T follicular helper cell (primary cell): ENCODE measurements around the gene ZNF561.
"Not testable (repeated sequence)": the region's sequence is repeated elsewhere in the genome, so short reads cannot be mapped to it uniquely, and the experiment has no call there.

ENCODE experiments used
- DNase-seq: peaks from one replicate; pipeline ENCODE4 v3.0.0-alpha.2; 2020; ENCODE audit warnings: low read depth
- total RNA-seq, 2 experiments: gene quantifications; one replicate each; lab custom pipeline; 2026; lab: John Stamatoyannopoulos, UW

Gene ZNF561
- total RNA-seq, result 28.0 to 43.1 reads per million in 2 experiments

DNA sequence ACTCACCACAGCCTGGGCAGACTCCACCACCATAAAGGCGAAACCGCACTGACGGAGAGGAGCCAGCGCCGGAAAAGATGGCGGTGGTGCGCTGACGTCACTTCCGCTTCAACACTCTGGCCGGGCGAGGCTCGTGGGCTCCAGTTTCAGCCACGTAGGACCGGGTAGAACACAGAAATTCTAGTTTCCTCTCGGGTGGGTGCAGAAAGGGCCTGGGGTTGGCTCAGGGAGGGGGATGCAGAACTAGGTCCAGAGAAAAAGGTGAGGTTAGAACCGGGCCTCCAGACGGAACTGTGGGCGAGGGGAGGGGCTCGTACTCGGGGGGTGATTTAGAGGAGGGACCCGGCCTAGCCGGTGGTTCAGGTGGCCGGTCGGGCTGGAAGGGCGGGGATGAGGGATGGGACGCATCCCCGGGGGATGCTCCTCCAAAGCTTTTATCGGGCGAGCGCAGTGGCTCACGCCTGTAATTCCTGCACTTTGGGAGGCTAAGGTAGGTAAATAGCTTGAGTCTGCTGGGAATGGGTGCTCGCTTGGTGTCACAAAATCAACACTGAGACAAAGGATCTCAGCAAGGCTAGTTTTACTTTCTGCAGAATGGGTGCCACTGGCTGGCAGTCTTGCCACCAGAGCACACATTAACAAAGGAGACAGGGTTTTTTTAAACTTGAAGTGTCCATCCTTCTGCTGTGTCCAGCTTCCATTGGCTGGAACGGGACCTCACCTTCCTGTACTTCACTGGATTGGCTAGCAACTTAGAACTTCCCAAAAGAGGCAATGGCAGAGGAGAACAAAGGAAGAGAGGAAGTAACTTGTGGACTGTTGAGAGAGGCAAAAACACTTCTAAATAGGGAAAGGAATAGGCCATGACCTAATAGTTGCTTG lies at the start of gene ZNF561:
ZNF561 (minus strand) TSS at position 77 of the 882 bp plus-strand sequence. CDS start 1,776 bp downstream, outside the sequence.
- DNase-seq, result peak; percentile 82

DNA sequence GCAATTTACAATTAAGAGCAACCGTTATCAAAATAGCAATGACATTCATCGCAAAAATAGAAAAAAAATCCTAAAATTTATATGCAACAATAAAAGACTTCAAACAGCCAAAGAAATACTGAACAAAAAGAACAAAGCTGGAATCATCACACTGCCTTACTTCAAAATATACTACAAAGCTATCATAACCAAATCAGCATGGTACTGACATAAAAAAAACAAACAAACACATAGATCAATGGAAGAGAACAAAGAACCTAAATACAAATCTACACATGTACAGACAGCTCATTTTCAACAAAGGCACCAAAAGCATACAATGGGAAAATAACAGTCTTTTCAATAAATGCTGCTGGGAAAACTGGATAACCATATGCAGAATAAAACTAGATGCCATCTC lies 47.5 kb upstream of the ZNF561 start:
- no peak for DNase-seq

DNA sequence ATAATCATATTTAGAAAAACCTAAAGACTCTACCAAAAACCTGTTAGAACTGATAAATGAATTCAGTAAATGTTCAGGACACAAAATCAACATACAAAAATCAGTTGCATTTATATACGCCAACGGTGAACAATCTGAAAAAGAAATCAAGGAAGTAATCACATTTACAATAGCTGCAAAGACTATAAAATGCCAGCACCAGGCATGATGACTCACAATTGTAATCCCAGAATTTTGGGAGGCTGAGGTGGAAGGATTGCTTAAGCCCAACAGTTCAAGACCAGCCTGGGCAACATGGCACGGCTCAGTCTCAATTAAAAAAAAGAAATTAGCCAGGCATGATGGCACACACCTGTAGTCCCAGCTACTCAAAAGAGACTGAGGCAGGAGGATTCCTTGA lies 46.9 kb upstream of the ZNF561 start:
- no peak for DNase-seq

DNA sequence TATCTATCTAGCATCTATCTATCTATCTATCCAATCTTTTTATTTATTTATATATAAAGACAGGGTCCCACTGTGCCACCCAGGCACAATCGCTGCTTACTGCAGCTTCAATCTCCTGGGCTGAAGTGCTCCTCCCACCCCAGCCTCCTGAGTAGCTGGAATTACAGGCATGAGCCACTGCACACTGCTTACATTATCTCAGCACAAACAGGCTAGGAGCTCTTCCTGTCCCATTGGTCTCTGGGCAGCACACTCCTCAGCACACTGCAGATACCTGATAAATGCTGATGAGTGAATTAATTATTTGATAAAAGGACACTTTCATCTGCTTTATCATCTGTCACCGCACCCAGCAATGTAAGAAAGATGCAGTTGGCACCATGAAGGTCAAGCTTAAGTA lies 37.7 kb upstream of the ZNF561 start:
- DNase-seq, result no peak

DNA sequence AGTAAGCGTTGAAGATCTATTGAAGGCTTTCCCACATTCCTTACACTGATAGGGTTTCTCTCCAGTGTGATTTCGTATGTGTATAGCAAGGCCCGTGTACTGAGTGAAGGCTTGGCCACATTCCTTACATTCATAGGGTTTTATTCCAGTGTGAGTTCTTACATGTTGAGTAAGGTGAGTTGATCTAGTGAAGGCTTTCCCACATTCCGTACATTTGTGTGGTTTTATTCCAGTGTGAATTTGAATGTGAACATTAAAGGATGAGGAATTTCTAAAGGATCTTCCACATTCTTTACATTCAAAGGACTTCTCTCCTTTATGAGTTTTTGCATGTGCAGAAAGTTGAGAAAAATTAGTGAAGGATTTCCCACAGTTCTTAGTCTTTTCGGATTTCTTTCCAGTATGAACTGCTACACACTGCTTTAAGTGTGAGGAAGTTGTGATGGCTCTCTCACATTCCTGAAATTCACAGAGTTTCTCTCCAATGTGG lies 32.1 kb upstream of the ZNF561 start:
- DNase-seq, result not testable (repeated sequence)

DNA sequence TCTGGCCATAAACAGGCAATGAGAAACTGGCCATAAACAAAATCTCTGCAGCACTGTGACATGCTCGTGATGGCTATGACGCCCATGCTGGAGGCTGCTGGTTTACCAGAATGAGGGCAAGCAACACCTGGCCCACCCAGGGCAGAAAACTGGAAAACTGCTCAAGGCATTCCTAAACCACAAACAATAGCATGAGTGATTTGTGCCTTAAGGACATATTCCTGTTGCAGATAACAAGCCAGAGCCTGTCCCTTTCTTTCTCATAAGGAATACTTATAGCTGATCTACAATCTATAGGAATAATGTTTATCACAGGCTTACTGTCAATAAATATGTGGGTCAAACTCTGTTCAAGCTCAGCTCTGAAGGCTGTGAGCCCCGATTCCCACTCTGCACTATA lies 30.4 kb upstream of the ZNF561 start:
- DNase-seq, result not testable (repeated sequence)

DNA sequence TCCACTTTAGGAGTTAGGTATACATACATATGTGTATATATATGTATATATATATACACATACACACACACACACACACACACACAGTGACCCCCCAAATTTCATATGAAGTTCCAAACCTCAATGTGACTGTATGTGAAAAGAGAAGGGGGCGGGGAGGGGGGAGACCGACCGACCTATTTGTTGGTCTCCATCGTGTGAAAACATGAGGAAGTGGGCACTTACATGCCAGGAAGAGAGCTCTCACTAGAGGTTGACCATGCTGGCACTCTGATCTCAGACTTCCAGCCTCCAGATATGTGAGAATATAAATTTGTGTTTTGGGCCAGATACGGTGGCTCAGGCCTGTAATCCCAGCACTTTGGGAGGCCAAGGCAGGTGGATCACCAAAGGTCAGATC lies 29.3 kb upstream of the ZNF561 start:
- no peak for DNase-seq

DNA sequence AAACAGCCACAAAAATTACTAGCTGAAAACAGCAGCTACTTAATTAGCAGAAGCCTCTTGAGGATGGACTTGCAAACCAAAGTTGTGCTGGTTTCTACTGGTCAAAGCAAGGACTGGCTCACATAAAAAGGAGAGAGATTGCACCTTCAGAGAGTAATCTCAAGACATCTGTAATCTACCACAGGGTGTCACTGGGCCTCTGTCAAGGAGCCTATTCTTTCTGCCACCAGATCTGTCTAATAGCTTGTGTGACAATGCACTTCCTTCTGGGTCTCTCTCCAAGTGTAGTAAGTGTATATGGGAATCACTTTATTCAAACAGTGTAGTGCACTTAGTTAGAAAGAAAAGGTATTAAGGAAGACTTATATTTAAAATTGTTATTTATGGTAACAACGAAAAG lies 24.4 kb upstream of the ZNF561 start:
- no peak for DNase-seq

DNA sequence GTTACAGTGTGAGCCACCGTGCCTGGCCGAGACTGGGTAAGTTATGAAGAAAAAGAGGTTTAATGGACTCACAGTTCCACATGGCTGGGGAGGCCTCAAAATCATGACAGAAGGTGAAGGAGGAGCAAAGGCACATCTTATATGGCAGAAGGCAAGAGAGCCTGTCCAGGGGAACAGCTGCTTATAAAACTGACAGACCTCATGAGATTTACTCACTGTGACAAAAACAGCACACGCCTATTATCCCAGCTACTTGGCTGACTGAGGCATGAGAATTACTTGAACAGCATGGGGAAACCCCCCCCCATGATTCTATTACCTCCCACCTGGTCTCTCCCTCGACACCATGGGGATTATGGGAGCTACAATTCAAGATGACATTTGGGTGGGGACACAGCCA lies 23.4 kb upstream of the ZNF561 start:
- DNase-seq, result no peak

DNA sequence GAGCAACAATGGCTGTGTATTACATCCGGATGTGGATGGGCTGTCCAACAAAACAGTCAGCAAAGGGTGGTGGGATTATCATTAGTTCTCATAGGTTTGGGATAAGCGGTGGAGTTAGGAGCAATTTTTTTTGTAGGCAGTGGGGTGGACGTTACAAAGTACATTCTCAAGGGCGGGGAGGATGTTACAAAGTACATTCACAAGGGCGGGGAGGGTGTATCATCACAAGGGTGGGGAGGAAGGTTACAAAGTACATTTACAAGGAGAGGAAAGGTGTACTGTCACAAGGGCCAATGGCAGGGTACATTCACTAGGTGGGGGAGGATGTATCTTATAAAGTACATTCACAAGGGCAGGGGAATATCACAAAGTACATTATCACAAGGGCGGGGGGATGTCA lies 20.8 kb upstream of the ZNF561 start:
- no peak for DNase-seq

DNA sequence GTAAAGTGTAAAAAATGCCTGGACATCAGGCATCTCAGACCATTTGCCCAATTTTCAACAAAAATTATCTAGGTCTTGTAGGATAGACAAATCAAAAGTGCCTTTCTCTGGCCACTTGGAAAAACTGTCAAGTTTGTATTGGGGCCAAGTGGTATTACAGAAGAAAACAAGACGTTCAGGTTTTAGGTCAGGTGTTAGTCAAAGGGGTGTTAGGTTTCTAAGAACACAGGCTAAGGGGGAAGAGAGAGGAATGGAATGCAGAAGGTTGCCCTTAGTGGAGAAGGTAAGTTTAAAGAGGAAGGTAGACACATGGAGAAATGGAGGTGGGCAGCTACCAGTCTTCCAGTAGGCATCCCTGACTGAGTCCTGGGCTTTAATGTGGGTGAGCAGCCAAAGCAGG lies 19.9 kb upstream of the ZNF561 start:
- no peak for DNase-seq

DNA sequence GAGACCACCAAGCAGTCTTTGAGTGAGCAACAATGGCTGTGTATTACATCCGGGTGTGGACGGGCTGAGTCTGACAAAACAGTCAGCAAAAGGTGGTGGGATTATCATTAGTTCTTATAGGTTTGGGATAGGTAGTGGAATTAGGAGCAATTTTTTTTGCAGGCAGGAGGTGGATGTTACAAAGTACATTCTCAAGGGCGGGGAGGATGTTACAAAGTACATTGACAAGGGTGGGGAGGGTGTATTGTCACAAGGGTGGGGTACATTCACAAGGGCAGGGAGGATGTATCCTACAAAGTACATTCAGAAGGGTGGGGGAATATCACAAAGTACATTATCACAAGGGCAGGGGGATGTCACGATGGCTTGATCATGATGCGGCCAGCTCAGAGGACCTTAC lies 15.0 kb upstream of the ZNF561 start:
- DNase-seq, result no peak

DNA sequence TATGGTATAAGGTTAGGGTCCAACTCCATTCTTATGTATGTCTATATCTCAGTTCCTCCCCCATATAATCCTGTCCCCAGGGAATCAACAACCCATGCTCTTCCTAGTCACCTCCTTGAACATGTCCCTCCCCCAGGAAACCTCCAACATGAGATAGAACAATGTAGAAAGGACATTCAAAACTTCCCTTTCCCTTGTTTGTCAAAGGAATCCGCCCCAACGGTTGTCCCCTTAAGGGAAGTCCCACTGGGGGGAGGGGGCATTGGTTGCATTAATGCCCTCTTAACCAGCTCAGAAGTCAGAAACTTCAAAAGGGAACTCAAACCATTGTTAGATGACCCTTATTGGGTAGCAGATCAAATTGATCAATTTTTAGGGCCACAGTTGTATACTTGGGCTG lies 6.8 kb upstream of the ZNF561 start:
- no peak for DNase-seq

DNA sequence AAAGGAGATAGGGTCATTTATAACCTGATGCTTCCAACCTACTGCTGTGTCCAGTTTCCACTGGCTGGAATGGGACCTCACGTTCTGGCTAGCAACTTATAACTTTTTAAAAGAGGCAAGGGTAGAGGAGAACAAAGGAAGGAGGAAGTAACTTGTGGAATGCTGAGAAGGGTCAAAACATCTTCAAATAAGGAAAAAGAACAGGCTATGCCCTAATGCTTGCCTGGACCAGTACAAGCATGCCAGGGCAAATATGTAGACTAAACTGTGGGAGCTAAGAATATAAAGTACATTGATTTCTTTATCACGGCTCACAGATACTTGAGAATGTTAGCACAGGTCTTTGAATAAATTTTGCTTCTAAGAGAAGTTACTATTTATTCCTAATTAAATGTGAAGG lies 1.5 kb upstream of the ZNF561 start:
- DNase-seq, result no peak

DNA sequence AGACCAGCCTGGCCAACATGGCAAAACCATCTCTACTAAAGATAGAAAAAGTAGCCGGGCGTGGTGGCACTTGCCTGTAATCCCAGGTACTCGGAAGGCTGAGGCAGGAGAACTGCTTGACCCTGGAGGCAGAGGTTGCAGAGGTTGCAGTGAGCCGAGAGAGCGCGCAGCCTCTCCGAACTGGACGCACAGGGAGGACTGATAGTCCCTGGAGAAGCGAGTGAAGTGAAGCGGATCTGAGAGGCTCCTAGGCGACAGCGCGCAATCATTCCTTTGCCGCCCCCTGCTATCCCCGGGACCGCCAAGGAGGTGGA lies 233 bp downstream of the ZNF561 start:
- DNase-seq, result no peak

DNA sequence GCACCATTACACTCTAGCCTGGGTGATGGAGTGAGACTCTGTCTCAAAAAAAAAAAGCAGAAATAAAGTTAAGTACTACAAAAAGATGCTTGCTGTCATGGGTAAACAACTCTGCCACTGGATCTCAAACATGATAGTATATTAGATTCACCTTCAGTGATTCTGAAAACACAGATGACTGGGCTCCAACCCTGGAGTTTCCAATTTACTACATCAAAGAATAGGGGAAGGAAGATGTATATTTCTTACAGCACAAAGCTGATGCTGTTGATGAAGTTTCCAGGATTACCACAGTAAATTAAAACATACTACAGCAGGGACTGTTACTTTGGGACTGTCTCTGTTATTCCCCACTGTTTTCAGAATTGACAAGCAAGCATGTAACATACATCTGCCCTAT lies 5.2 kb downstream of the ZNF561 start:
- no peak for DNase-seq

DNA sequence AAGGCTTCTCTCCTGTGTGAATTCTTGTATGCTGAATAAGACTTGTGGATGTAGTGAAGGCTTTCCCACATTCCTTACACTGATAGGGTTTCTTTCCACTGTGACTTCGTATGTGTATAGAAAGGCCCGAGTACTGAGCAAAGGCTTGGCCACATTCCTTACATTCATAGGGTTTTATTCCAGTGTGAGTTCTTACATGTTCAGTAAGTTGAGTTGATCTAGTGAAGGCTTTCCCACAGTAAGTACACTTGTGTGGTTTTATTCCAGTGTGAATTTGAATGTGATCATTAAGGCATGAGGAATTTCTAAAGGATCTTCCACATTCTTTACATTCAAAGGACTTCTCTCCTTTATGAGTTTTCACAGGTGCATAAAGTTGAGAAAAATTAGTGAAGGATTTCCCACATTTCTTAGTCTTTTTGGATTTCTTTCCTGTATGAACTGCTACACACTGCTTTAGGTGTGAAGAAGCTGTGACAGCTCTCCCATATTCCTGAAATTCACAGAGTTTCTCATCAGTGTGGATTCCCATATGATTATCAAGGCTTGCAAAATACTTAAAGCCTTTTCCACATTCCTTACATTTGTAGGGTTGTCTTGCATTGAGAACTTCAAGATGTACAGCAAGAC lies 10.4 kb downstream of the ZNF561 start:
- no peak for DNase-seq

DNA sequence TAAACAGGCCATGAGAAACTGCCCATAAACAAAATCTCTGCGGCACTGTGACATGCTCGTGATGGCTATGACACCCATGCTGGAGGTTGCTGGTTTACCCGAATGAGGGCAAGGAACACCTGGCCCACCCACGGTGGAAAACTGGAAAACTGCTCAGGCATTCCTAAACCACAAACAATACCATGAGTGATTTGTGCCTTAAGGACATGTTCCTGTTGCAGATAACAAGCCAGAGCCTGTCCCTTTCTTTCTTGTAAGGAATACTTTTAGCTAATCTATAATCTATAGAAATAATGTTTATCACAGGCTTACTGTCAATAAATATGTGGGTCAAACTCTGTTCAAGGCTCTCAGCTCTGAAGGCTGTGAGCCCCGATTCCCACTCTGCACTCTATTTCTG lies 12.1 kb downstream of the ZNF561 start:
- no peak for DNase-seq

DNA sequence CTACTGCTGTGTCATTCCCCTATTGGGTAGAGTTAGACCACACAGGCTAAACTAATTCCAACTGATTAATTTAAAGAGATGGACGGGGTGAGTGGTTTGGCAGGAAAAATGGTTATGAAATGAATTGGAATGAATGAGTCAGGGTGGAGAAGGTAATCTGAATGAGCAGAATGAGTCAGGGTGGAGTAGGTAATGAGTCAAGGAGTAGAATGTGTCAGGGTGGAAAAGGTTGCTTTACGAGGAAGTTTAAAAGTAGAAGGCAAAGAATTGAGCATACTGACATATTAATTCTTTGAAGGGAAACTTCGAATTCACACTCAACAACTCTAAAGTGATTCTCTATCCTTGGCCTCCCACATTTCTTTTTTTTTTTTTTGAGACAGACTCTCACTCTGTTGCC lies 24.0 kb downstream of the ZNF561 start:
- no peak for DNase-seq

DNA sequence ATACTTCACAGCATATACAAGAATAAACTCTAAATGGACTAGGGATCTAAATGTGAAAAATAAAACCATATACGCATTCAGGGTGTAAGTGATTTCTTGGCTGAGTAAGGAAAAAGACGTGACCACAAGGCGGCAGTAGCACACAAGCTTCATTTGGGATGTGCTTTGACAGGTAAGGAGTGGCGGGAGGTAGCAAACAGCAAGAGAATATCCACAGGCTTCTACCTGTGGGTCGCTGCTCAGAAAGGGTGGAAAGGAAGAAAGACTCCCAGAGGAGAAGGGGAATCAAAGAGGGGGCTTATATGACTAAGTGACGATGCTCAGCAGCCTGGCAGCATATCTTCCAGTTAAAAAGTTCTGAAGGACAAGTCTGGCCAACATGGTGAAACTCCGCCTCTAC lies 34.3 kb downstream of the ZNF561 start:
- peak; percentile 64 for DNase-seq

DNA sequence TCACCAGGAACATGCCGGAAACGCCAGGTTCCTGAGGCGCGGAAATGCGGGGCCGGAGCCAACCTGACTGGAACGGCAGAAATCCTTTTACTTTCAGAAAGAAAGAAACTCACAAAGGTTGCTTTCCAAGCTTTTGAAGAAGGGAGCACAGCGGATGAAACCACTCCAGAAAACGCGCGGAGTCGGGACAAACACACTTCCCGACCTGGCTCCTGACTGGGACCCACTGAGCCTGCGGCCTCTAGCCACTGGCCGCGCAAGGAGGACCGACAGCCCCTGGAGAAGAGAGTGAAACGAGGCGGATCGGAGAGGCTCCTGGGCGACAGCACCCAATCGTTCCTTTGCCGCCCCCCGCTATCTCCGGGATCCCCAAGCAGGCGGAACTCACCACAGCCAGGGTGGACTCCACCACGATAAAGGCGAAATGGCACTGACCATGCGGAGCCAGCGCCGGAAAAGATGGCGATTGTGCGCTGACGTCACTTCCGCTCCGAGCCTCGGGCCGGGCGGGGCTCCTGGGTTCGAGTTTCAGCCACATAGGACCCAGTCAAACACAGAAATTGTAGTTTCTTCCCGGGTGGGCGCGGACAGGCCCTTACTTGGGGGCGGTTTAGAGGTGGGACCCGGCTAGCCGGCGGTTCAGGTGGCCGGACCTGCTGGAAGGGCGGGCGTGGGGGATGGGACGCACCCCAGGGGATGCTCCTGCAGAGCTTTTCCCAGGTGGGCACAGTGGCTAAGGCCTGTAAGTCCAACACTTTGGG lies 36.8 kb downstream of the ZNF561 start, which contains the start of gene ZNF121:
ZNF121 (minus strand) TSS at position 432 of the 761 bp plus-strand sequence. CDS start 16,407 bp downstream, outside the sequence.
- DNase-seq, result peak; percentile 55

DNA sequence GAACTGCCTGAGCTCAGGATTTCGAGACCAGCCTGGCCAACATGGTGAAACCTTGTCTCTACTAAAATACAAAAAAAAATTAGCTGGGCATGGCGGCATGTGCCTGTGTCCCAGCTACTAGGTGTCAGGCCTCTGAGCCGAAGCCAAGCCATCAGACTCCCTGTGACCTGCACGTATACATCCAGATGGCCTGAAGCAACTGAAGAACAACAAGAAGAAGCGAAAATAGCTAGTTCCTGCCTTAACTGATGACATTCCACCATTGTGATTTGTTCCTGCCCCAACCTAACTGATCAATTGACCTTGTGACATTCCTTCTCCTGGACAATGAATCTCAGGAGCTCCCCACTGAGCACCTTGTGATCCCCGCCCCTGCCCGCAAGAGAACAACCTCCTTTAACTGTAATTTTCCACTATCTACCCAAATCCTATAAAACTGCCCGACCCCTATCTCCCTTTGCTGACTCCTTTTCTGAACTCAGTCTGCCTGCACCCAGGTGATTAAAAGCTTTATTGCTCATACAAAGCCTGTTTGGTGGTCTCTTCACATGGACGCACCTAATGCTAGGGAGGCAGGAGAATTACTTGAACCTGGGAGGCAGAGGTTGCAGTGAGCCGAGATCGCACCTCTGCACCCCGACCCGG lies 38.8 kb downstream of the ZNF561 start:
- not testable (repeated sequence) for DNase-seq
